M059J (cell line): ENCODE data around the gene NOP53. TPM values are rescaled to one million over a fixed set of nuclear protein-coding genes. Genes with fewer than 3 reads are reported as not detected.
"Not testable (repeated sequence)": the region's sequence is repeated elsewhere in the genome, so short reads cannot be mapped to it uniquely, and the experiment has no call there.

Experiments
- DNase-seq: peaks from one replicate; pipeline ENCODE4 v3.0.0-alpha.2; 2012; ENCODE audit warnings: low read depth
- total RNA-seq: library from RNA; depleted of rRNA; stranded (reverse); fragments of >200 nt; shearing (Covaris generic); gene quantifications from 2 replicates; pipeline ENCODE4 v1.2.3, GENCODE V29; 2014

NOP53 gene
- total RNA-seq, 1 experiment from 2014 or later = 31.0 TPM

DNA sequence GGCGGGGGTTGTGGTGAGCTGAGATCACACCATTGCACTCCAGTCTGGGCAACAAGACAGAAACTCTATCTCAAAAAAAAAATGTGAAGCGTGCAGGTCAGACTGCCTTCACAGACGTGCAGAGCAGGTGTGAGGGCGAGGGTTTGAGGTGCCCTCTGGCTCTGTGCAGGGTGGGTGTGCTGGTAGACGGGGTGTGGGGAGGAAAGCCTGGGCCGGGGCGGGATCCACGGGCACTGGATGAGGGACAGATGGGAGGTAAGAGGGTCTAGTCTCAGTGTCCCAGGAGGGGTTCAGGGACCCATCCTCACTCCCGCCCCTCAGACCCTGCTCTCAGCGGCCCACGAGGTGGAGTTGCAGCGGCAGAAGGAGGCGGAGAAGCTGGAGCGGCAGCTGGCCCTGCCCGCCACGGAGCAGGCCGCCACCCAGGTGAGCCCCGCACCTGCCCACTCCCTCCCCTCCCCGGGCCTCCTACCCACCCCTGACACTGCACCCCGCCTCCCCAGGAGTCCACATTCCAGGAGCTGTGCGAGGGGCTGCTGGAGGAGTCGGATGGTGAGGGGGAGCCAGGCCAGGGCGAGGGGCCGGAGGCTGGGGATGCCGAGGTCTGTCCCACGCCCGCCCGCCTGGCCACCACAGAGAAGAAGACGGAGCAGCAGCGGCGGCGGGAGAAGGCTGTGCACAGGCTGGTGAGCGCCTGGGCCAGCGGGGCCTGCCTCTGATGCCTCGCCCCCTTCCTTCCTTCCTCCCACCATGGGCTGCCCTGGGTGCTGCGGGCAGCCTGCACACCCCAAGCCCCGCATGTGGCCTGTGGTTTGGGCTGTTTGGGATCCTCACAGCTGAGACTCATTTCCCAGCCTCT is 9.1 kb downstream of the NOP53 start:
- no peak for DNase-seq

DNA sequence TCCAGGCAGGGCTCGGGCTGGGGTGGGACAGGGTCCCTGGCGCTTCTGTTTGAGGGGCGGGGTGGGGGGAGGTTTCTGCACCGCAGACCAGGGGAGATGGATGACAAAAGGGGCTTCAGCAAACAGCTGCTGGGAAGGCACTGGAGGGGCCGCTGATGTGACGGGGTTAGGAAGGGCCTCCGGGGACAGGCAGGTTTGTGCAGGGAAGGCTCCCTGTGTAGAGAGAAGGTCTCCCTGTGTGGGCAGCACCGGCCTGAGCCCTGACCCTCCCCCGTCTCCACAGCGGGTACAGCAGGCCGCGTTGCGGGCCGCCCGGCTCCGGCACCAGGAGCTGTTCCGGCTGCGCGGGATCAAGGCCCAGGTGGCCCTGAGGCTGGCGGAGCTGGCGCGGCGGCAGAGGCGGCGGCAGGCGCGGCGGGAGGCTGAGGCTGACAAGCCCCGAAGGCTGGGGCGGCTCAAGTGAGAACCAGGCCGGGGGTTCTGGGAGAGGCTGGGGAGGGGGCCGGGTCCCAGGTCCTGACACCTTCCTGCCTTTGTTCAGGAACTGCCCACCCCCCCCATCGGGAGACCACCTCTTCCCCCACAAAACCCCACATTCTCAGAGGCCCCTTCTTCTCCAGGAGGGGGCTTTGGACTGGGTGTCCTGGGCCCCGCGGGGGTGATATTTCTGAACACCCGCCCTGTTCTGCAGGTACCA is 9.9 kb downstream of the NOP53 start:
- no peak for DNase-seq

DNA sequence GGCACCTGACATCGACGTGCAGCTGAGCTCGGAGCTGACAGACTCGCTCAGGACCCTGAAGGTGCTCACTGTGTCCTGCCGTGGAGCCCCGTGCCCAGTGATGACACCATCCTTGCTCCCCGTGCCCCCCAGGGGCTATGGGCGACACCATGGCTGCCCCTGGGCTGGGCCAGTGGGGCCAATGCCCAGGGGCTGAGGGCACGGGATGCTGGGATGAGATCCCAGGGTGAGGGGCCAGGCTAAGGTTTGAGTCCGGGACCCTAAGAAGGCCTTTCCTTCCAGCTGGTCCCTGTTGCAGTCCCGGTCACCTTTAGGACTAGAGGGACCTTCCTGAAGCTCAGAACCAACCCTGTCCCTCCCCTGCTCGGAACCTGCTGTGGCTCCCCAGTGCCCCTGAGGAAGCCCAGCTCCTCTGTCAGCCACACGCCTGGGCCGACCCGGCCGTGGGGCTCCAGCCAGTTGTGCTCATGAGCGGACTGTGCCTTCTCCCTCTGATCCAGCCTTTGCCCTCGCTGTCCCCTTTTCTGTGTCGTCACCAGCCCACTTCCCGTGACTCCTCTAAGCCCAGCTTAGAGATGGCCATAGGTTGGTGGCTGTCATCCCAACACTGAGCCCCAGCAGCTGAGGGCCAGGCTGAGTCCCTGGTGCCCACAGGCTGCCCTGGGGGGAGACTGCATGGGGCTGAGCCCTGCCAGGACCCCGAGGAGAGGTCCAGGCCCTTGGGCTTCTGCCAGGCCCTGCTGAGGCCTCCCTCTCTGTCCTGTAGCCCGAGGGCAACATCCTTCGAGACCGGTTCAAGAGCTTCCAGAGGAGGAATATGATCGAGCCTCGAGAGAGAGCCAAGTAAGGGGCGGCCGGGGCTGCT is 10.6 kb downstream of the NOP53 start:
- no peak for DNase-seq

DNA sequence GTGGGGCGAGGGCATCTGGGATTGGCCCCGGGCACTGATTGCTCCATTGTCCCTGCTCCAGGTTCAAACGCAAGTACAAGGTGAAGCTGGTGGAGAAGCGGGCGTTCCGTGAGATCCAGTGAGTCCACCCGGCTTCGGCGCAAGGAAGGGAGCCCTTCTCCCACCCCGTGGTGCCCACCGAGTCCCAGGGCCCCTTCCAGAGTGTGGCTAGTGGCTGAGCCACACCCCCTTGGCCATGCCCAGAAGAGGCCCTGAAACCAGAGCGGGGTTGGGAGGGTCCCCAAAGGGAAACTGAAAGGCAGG is 11.2 kb downstream of the NOP53 start:
- no peak for DNase-seq

DNA sequence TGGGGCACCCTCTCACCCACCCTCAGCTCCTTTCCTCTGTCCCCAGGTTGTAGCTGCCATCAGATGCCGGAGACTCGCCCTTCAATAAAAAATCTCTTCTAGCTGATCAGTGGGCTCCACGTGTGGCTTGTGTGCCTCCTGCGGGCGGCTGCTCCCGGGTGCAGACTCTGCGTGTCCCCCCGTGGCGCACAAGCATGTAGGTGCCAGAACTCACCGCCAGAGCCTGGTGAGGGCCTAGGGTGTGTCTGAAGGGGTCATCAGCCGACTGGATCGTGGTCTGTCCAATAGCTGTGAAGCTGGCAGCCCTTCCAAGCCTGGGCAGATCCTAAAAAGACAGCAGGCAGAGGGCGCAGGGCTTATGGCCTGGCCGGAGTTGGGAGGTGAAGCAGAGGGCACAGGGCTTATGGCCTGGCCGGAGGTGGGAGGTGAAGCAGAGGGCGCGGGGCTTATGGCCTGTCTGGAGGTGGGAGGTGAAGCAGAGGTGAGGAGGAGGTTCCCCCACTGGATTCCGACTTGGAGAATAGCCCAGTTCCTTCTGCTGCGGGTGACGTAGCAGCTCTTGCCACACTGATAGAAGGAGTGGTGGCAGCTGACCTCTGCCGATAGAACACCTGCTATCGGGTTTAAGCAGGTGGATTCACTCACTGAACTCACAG is 11.7 kb downstream of the NOP53 start:
- DNase-seq = no peak

DNA sequence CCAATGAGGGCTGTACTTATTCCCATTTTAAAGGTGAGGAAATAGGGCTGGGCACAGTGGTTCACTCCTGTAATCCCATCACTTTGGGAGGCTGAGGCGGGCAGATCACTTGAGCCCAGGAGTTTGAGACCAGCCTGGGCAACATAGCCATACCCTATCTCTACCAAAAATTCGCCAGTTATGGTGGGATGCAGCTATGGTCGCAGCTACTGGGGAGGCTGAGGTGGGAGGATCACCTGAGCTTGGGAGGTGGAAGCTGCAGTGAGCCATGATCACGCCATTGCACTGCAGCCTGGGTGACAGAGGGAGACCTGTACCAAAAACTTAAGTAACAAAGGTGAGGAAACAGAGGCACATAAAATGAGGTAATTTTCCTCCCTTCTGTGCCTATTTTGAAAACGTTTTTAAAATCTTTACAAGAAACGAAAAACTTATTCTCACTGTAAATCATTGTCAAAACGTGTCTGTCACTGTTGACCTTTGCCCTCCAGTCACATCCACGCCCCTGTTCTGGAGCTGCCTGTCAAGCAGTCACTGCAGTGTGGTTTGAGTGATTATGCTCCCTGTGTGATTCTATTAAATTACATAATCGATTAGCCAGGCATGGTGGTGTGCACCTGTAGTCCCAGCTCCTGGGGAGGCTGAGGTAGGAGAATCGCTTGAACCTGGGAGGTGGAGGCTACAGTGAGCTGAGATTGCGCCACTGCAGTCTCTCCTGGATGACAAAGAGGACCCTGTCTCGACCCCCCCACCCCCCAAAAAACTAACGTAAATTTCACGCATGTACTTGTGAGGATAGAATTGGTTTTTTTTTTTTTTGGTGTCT is 12.5 kb downstream of the NOP53 start:
- DNase-seq = no peak

DNA sequence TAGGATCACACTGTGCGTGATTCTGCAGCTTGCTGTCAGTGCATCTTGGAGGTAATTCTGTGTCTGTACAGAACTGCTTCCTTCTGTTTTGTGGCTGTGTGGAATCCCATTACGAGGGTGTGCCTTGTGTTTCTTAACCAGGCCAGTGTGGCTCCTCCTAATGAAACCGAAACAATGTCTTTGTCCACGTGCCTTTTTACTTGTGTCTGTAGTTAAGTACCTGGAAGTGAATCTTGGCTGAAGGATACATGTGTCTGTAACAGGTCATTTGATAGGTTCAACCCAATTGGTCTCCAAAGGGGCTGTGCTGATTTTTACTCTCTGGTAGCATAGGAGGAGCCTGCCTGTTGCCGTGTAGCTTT is 13.1 kb downstream of the NOP53 start:
- no peak for DNase-seq

DNA sequence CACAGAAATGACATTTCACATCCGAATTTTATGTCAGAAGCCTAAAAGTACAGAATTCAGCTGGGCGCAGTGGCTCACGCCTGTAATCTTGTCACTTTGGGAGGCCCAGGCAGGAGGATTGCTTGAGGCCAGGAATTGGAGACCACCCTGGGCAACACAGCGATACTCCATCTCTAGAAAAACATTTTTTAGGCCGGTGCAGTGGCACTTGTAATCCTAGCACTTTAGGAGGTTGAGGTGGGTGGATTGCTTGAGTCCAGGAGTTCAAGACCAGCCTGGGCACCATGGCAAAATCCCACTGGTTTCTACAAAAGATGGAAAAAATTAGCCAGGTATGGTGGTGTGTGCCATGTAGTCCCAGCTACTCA is 15.3 kb downstream of the NOP53 start:
- DNase-seq = no peak

DNA sequence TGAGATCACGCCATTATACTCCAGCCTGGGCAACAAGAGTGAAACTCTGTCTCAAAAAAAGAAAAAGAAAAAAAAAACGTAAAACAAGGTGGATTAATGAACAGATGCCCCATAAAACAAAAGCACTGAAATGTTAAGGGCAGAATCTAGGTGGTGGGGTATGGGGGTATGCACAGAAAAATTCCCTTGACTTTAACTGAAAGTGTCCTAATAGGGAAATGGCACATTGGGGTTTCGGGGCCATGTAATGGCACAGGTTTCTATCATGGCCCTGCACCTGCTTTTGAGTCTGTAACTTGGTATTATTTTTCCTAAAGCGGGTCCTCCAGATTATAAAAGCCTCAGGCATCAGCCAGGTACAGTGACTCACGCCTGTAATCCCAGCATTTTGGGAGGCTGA is 16.2 kb downstream of the NOP53 start:
- DNase-seq = no peak

DNA sequence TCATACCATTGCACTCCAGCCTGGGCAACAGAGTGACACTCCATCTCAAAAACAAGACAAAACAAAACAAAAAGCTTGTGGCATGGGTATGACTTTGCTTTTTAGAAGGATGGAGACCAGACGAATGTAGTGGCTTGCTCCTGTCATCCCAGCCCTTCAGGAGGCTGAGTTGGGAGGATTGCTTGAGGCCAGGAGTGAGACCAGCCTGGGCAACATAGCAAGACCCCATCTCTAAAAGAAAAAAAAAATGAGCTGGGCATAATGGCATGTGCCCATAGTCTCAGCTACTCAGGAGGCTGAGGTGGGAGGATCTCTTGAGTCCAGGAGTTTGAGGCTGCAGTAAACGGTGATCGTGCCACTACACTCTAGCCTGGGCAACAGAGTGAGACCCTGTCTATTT is 16.8 kb downstream of the NOP53 start:
- no peak for DNase-seq

DNA sequence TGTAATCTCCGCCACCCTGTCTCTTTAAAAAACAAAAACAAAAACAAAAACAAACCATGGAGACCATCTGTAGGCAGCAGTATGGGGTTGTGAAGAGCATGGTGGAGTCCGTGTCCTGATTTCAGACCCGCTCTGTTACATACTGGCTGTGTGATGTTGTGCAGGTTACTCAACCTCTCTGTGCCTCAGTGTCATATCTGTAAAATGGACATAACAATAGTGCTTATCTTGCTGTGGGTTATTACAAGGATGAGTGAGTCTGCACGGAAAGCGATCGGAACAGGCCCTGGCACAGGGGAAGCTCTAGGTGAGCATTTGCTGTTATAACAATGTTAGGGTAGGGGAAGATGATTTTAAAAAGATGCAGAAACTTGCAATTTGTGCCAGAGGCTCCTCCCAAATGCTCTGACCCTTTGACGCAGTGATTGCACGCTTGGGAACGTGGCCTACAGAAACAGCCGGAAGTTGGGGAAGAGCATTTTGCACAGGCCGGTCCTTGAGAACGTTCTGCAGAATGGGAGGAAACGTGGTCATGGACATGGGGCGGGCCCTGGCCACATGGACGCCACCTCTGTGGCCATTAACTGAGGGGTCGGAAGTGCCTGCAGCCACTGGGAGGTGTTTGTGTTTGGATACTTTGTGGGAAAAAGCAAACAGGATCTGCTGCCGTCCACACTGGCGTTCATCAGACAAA is 17.4 kb downstream of the NOP53 start:
- no peak for DNase-seq

DNA sequence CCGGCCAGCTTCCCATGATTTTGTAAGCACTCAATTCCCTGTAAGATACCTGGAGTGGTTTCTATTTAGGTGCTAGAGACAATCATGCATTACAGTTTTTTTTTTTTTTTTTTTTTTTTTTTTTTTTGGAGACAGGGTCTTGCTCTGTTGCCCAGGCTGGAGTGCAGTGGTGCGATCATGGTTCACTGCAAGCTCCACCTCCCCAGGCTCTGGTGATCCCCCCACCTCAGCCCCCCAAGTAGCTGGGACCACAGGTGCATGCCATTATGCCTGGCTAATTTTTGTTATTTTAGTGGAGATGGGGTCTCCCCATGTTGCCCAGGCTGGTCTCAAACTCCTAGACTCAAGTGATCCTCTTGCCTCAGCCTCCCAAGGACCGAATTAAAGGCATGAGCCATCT is 19.4 kb downstream of the NOP53 start:
- not testable (repeated sequence) for DNase-seq

DNA sequence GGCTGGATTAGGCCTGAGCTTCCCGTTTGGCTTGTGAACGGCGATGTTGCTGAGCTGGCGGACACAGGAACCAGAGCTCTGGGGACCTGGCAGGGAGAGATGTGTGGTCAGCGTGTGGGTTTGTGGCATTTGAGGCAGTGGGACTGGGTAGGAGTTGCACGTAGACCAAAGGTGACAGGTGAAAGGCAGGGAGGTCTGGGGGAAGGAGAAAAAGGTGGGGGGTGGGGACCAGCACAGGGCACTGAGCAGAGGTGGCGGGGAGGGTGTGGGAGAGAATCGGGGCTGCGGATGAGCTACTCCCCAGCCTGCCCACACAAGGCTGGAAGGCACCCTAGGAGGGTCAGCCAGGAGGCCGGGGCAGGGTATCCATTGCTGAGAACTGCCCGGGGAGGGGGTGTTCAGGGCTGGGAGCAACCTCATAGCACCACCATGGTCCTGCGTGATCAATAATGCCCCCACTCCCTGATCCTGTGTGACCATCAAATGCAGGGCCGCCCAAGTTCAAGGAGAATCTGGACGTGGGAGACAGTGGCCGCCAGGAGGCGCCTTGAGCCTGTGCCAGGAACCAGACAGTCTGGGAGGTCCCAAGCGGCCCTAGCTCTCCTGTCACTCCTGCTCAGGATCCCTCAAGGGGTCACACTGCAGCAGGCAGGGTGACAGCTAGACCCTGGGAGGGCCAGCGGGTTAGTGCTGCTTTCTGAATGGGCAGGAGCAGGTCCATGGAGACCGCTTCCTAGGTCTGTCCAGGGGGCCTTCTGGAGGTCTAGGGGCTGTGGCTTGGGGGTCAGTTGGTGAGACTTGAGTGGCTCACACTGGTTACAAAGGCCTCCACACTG is 20.4 kb downstream of the NOP53 start:
- peak; percentile 50 for DNase-seq

DNA sequence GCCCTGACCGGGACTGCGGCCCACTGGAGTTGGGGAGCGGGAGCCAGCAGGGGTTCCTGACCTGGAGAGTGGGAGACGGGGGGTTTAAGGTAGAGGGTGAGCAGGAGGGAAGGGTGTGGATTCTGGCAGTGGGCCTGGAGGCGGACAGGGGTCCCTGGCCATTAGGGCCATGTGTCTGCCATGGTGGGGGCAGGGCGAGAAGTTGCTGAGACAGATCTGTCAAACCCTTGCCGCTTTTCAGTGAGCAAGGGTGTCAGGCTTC is 20.9 kb downstream of the NOP53 start:
- DNase-seq = no peak

DNA sequence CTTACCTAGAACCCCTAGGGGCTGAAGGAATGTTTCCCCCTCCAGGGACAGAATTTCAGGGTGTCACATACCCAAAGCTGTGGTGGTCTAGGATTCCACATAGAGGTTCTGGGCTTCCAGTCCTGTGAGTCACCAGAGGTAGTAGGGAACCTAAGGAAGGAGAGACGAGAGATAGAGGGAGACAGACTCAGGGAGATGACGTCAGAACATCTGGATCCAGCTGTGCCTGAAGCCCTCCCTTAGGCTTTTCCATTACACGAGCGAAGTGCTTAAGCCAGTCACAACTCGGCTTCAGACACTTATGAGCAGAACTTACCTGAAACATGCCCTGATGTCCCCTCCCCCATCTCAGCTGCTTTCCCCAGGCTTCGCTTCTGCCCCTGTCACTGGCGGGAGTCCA is 21.3 kb downstream of the NOP53 start:
- peak; percentile 25 for DNase-seq

DNA sequence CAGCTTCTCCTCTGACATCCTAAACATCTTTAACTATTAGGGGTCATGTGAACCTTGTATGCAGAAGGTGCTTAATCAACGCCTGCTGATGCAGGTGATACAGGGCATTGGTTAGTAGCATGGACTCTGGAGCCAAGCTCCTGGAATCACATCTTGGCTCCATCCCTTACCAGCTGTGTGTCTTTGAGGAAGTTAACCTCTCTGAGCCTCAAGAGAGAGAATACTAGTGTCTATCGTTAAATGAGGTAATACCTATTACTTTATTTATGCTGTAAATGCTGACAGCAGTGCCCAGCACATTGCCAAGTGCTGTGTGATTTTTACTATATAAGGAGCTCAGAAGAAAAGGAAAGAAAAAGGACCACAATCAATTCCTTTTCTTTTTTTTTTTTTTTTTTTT is 22.0 kb downstream of the NOP53 start:
- no peak for DNase-seq

DNA sequence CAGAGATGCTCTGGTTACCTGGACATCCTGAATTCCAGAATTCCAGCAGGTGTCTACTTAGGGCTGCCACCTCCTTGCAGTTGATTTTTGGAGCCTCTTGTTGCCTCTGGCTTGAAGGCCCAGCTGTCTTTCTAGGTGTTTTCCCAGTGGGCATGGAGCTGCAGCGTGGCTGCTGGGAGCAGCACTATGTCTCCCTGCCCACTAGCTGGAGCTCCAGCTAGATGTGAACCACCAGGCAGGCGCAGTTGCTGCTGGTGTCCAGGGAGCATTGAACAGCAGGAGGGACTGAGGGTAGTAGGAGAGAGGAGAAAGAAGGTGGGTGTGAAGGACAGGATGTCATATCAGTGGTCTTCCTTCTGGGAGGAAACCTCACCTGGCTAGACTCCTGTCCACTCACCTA is 23.3 kb downstream of the NOP53 start:
- DNase-seq = no peak

DNA sequence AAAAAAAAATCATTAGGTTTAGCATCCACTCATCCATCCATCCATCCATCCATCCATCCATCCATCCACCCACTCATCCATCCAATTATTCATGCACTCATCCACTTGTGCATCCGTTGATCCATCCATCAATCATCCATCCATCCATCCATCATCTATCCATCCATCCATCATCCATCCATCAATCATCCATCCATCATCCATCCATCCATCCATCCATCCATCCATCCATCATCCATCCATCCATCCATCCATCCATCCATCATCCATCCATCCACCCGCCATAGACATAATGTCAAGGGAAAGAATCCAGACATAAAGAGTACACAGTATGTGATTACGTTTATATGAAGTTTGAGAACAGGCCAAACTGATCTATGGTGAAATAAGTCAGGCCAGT is 24.2 kb downstream of the NOP53 start:
- DNase-seq = no peak

DNA sequence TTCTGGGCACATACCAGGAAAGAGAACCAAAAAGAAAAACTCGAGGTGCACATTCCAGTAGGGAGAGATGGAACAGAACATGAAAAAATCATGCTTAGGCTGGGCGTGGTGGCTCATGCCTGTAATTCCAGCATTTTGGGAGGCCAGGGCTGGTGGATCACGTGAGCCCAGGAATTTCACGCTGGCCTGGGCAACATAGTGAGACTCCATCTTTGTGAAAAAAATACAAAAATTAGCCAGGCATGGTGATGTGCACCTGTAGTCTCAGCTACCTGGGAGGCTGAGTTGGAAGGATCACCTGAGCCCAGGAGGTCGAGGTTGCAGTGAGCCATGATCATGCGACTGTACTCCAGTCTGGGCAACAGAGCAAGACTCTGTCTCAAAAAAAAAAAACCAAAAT is 25.9 kb downstream of the NOP53 start:
- not testable (repeated sequence) for DNase-seq

DNA sequence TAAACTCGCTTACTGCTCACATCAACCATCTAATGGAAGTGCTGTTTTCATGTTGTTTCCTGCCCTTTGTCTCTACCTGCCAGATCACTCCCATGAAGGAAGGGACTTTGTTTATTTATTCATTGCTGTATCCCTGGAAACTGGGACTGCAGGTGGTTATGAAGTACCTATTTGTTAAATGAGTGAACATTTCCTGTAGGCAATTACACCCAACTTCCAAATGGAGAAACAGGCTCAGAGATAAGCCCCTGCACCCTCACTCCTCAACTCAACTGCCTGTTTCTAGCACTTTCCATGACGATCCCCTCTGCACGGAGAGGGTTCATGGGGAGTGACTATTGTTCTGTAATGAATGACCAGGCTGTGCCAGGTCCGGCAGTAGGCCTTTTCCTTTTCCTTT is 31.2 kb downstream of the NOP53 start:
- peak; percentile 89 for DNase-seq
